ENCODE data around the gene PDCD5. TPM values are rescaled to one million over a fixed set of nuclear protein-coding genes. Genes with fewer than 3 reads are reported as not detected.

PDCD5 gene
- total and polyA plus RNA-seq, 10 donors = 41.6 to 95.9 (median 54.1) TPM

DNA sequence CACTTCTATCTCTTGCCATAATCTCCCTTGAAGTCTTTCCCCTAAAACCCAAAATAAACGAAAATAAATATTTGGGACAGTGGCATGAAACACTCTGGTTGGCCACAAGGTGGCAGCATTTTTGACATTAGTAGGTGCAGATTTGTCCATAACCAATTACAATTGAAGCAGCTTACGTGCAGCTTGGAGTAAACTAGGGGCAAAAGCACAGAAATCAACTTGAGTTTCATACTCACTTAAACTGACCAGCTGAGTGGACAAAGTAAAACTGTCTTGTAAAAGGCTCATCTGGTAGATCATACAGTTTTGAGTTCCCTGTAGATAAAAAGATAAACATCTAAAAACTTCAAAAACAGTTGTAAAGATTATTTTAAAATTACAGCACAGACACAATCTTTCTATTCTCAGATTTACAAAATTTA, 18.8 kb downstream of the PDCD5 start:
- WGBS, 5 donors = 7 to 19% (median 12%) methylated on average over 2 of the region's 2 CpGs
- Histone ChIP-seq H3K27me3 (replicated peaks in 1 of 7) (no peaks in the 10 kb centered on the region), H3K27ac (no peak overlapping the region), H3K4me1 (no peaks in the 10 kb centered on the region), H3K9me3 (no peaks in the 10 kb centered on the region), H3K4me3 (no peak overlapping the region), H3K36me3 (peaks cover 6 to 100% (median 85%) of the 10 kb centered on the region in 6 donors)
- DNase-seq = no peak
- intact Hi-C loops (cut with DNase I; ENCODE audit: low total_unique reads) = loop anchor here (10.0 kb wide), 1 partner anchor 75 kb away; the partner anchor contains the start of genes ANKRD27 and RGS9BP
- TF ChIP-seq POLR2A (IDR thresholded peaks at IDR 0.05) (no peak), POLR2AphosphoS5 (IDR thresholded peaks at IDR 0.05) (no peak)
- TF ChIP-seq, protein P1, sequence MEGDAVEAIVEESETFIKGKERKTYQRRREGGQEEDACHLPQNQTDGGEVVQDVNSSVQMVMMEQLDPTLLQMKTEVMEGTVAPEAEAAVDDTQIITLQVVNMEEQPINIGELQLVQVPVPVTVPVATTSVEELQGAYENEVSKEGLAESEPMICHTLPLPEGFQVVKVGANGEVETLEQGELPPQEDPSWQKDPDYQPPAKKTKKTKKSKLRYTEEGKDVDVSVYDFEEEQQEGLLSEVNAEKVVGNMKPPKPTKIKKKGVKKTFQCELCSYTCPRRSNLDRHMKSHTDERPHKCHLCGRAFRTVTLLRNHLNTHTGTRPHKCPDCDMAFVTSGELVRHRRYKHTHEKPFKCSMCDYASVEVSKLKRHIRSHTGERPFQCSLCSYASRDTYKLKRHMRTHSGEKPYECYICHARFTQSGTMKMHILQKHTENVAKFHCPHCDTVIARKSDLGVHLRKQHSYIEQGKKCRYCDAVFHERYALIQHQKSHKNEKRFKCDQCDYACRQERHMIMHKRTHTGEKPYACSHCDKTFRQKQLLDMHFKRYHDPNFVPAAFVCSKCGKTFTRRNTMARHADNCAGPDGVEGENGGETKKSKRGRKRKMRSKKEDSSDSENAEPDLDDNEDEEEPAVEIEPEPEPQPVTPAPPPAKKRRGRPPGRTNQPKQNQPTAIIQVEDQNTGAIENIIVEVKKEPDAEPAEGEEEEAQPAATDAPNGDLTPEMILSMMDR (IDR thresholded peaks at IDR 0.05 in 8 of 11, conservative IDR thresholded peaks at IDR 0.05 in 3 of 11) = peak; percentile 47 to 84 (median 75)

DNA sequence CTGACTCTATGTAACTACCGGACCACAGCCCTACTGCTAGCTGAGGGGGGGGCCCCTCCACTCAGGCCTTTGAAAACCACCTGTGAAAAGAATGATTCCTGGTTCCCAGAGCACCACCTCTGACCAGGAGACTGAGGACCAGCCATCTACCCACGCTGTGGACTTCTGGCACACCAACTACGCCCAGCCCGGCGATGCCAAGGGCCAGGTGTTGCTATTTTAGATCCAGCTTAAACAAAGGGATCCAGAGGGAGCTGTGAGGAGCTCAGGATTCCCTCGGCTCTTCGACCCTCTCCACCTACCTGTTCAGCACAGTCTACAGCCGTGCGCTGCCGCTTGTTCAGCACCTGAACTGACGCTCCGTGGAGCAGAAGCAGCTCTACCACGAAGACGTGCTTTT, 23.0 kb downstream of the PDCD5 start:
- DNase-seq = no peak
- Histone ChIP-seq H3K27me3 (replicated peaks in 1 of 7) (no peaks in the 10 kb centered on the region), H3K27ac (no peak overlapping the region), H3K4me3 (no peak overlapping the region), H3K4me1 (no peaks in the 10 kb centered on the region), H3K9me3 (no peaks in the 10 kb centered on the region), H3K36me3 (peaks cover 11 to 100% (median 78%) of the 10 kb centered on the region in 6 donors)
- intact Hi-C loops (cut with DNase I; ENCODE audit: low total_unique reads) = no loop called here
- TF ChIP-seq POLR2AphosphoS5 (IDR thresholded peaks at IDR 0.05) (no peak), POLR2A (IDR thresholded peaks at IDR 0.05) (no peak)
- TF ChIP-seq, protein P1 (IDR thresholded peaks at IDR 0.05 in 8 of 11, conservative IDR thresholded peaks at IDR 0.05 in 3 of 11) = no peak
- WGBS, 5 donors = 95 to 99% (median 98%) methylated on average over 14 of the region's 14 CpGs

DNA sequence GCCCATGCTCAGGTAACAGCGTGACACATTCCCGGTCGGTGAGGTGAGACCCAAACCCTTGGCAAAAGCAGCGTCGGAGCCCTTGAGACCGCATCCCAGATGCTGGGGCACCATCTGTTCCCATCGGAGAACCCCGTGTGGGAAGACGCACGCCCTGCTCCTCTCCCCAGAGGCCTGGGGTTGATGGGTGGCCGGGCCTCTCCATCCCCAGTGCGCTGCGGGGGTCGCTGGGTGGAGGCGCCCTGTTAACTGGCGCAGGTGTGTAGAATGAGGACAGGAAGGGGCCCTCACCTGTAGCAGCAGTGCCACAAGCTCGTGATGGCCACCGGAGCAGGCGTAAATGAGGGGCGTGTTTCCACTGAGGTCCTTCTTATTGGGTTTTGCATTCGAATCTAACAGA, 24.6 kb downstream of the PDCD5 start:
- Histone ChIP-seq H3K4me1 (no peaks in the 10 kb centered on the region), H3K27ac (no peak overlapping the region), H3K27me3 (replicated peaks in 1 of 7) (no peaks in the 10 kb centered on the region), H3K9me3 (no peaks in the 10 kb centered on the region), H3K4me3 (no peak overlapping the region), H3K36me3 (peaks cover 11 to 99% (median 77%) of the 10 kb centered on the region in 6 donors)
- intact Hi-C loops (cut with DNase I; ENCODE audit: low total_unique reads) = no loop called here
- DNase-seq = no peak
- TF ChIP-seq POLR2AphosphoS5 (IDR thresholded peaks at IDR 0.05) (peak in 1 of 3 donors; percentile 20), POLR2A (IDR thresholded peaks at IDR 0.05) (no peak)
- TF ChIP-seq, protein P1 (IDR thresholded peaks at IDR 0.05 in 8 of 11, conservative IDR thresholded peaks at IDR 0.05 in 3 of 11) = no peak
- 93 to 98% (median 97%) methylated on average over 21 of the region's 21 CpGs for WGBS, 5 donors

DNA sequence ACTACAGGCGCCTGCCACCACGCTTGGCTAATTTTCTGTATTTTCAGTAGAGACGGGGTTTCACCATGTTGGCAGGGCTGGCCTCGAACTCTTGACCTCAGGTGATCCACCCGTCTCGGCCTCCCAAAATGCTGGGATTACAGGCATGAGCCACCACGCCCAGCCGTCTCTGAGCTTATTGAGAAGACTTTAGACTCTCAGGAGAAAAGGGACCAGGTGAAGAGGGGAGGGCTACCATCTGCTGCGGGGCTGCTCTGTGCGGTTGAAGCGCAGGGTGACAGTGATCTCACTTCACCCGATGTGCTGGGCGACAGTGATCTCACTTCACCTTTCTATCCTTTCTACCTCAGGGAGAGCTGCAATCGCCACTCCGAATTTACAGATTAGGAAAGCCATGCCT, 25.3 kb downstream of the PDCD5 start:
- no peak overlapping the region for H3K4me3 ChIP-seq
- no peaks in the 10 kb centered on the region for H3K4me1 ChIP-seq
- TF ChIP-seq POLR2AphosphoS5 (IDR thresholded peaks at IDR 0.05) (no peak), POLR2A (IDR thresholded peaks at IDR 0.05) (no peak)
- TF ChIP-seq, protein P1 (IDR thresholded peaks at IDR 0.05 in 8 of 11, conservative IDR thresholded peaks at IDR 0.05 in 3 of 11) = no peak
- no peak for DNase-seq
- no peaks in the 10 kb centered on the region for H3K9me3 ChIP-seq
- WGBS, 5 donors = 78 to 93% (median 88%) methylated on average over 10 to 15 of the region's 15 CpGs
- no peaks in the 10 kb centered on the region for H3K27me3 ChIP-seq (replicated peaks in 1 of 7)
- peaks cover 11 to 99% (median 73%) of the 10 kb centered on the region in 6 donors for H3K36me3 ChIP-seq
- intact Hi-C loops (cut with DNase I; ENCODE audit: low total_unique reads) = no loop called here
- H3K27ac ChIP-seq = no peak overlapping the region
